GM10847 (cell line): Measurements from ENCODE around the gene ALPG.

Experiments
- POLR2A ChIP-seq: IDR thresholded peaks from 2 replicates; pipeline ENCODE4 v1.6.1; 2011; ENCODE audit not compliant: insufficient read length; ENCODE audit errors: extremely low read depth

ALPG gene

GRCh38 chr2:232418466-232419244 is 12.0 kb downstream of the ALPG start:
- TF ChIP-seq POLR2A = no peak

- TF ChIP-seq POLR2A = no peak
Measured at GRCh38 chr2:232419245-232420072, 12.8 kb downstream of the ALPG start.

- no peak for TF ChIP-seq POLR2A
Measured at GRCh38 chr2:232420073-232420454, 13.4 kb downstream of the ALPG start.

- no peak for TF ChIP-seq POLR2A
Measured at GRCh38 chr2:232420463-232421188, 14.0 kb downstream of the ALPG start.

- no peak for TF ChIP-seq POLR2A
Measured at GRCh38 chr2:232421189-232421785, 14.6 kb downstream of the ALPG start.

- no peak for TF ChIP-seq POLR2A
Measured at GRCh38 chr2:232422051-232422450, 15.4 kb downstream of the ALPG start.

GRCh38 chr2:232431705-232432590 is 25.3 kb downstream of the ALPG start:
- no peak for TF ChIP-seq POLR2A

- TF ChIP-seq POLR2A = no peak
Measured at GRCh38 chr2:232432598-232433184, 26.0 kb downstream of the ALPG start.

- TF ChIP-seq POLR2A = no peak
Measured at GRCh38 chr2:232434091-232434490, 27.4 kb downstream of the ALPG start.

- TF ChIP-seq POLR2A = no peak
Measured at GRCh38 chr2:232434563-232435374, 28.1 kb downstream of the ALPG start.

GRCh38 chr2:232435375-232435648 is 28.7 kb downstream of the ALPG start:
- TF ChIP-seq POLR2A = no peak

- no peak for TF ChIP-seq POLR2A
Measured at GRCh38 chr2:232435805-232436204, 29.2 kb downstream of the ALPG start.

GRCh38 chr2:232436381-232437194 is 29.9 kb downstream of the ALPG start:
- no peak for TF ChIP-seq POLR2A

GRCh38 chr2:232437195-232437571 is 30.5 kb downstream of the ALPG start:
- TF ChIP-seq POLR2A = no peak
